Measurements from ENCODE around the gene TSPAN3.

DNA sequence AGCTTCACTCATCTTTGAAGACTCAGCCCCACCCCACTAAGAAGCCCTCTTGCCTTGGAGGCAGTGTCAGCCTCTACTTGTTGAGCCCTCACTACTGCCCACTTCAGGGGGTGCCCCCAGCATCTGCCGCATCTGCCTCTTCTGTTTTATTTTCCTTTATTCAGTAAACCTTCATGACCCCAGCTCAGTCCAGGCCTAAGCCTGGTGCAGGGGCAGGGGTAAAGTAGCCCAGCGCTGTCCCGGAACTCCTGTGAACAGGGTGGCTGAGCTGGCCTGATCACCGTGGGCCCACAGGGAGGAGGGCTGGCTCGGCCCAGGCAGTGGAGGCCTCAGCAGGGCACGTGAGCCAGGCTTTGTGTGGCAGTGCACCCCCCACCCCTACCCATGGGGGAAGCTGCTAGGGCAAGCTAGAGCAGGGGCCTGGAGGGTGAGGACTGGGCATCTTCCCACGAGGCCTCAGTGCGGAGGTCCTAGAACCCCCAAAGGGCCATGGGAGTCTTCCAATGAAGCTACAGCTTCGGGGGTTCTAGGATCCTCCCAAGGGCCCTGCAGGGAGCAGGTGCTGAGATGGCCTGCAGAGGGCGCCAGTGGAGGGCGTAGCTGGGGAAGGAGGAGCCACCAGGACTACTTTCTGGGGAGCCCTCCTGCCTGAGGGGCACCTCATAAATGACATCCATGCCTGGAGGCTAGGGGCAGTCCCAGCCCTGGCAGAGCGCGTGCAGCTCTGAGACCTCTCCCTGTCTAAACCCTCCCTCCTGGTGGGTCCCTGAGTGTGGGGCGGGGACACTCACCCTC, 36.0 kb downstream of the TSPAN3 start:
- no peak for TF ChIP-seq POLR2AphosphoS5 (IDR thresholded peaks at IDR 0.05)
- no peak for TF ChIP-seq POLR2A (IDR thresholded peaks at IDR 0.05)

Measured in gastroesophageal sphincter (tissue), 2 donors.